G401 (cell line): ENCODE data around the gene IFNGR1. TPM values are rescaled to one million over a fixed set of nuclear protein-coding genes. Genes with fewer than 3 reads are reported as not detected.
"Not testable (repeated sequence)": the region's sequence is repeated elsewhere in the genome, so short reads cannot be mapped to it uniquely, and the experiment has no call there.

Experiments
- DNase-seq: peaks from one replicate; pipeline ENCODE4 v3.0.0-alpha.2; 2015; ENCODE audit warnings: low spot score
- in situ Hi-C: cut with HindIII; loops from 2 replicates; pipeline ENCODE4 v1.10.0; 2016; ENCODE audit warnings: low sequenced_read_pairs, mixed read lengths
- total RNA-seq: library from RNA; depleted of rRNA; stranded (reverse); fragments of >200 nt; shearing (Covaris generic); gene quantifications from 2 replicates; pipeline ENCODE4 v1.2.3, GENCODE V29; 2014; rRNA removed

Gene IFNGR1
- 10.5 and 29.8 TPM in 2 replicates for total RNA-seq

DNA sequence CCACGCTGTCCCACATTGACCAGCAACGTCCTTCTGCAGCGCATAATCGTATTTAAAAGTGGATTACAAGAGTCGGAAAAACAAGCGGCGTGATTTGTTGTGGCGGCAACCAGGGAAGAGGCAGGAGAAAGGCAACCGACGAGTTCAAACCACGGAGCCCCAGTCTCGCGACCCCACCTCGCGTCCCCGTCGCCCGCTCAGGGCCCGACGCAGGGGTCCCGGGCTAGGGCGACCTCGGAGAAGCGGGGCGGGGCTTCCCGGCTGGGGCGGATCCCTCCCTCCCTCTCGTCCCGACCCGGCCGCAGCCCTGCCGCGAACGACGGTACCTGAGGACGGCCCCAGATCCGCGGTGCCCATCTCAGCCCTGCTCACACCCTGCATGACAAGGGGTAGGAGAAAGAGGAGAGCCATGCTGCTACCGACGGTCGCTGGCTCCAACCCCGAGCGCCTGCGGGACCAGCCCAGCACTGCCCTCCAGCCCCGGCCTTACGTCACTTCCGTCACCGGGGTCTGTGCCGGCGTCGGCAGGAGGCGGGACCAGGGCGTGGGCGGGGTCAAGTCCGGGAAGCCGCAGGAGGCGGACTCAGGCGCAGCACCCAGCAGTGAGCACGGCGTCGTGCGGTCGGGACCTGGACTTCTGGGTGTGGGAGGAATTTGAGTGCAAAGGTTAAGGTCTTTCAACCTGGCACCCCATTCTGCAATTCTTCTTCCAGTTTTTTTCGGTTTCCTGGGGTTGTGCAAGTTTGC, at the start of gene IFNGR1:
TSS of gene IFNGR1 (minus strand) at position 469 of the 747 bp plus-strand sequence. CDS start at position 411, 58 bp downstream.
- in situ Hi-C loops: no loop called here
- DNase-seq: peak; percentile 95

DNA sequence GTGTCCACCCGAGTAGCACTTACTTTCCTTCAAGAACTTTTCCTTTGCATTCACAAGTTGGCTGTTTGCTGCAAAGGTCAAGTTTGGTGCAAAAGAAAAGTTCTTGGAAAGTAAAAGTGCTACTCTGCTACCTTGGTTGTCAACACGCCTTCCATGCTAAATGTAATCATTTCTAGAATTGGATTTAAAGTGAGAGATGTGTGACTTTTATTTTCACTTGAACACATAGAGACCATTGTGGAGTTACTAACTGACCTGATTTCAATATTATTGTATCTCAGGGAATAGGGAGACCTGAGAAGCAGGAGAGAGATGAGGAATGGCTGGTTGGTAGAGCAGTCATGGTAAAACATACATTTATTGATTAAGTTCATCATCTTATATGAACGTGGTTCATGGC, 49.7 kb upstream of the IFNGR1 start:
- no peak for DNase-seq
- in situ Hi-C loops: no loop called here

DNA sequence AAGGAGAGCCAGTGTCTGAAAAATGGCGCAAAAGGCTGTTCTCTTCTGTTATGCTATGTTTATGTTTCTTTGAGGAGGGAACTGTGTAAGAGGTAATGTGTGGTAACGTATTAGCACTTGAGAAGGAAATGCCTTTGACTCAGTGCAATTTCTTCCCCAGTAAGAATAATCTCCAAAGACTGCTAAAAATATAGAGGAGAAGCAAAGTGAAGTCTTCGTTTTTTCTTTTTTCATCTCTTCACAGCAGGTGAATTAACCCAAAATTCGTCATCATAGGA, 47.1 kb upstream of the IFNGR1 start:
- in situ Hi-C loops: no loop called here
- DNase-seq: no peak

DNA sequence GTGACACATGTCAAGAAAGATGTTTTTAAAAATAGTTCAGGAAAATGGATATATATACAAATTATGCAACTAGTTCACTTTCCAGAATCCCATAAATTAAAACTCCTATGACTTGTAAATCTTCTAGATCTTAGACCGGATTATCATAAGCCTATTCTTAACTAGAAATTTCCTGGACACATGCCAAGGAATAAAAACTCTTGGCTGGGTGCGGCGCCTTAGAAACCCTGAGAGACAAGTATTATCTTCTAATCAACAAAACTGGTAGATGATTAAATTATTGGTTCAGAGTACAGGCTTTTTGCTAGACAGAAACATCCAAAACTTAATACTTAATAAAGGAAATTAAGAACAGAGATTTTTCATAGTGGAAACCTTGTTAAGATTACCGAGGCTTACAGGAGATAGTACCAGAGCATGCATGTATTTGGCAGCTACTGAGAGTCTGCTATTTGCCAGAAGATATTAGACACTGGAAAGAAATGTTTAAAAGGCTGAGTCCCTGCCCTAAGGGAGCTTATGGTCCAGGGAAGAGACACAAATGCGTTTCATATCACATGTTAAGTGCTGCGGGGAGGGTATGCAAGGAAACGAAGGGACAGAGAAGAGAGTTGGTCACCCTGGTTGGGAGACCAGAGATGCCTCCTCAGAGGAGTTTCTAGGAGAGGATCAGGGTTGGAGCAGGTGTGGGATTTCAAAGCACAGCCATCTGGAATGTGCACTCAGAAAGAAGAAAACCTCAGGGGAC, 46.5 kb upstream of the IFNGR1 start:
- in situ Hi-C loops: no loop called here
- no peak for DNase-seq

DNA sequence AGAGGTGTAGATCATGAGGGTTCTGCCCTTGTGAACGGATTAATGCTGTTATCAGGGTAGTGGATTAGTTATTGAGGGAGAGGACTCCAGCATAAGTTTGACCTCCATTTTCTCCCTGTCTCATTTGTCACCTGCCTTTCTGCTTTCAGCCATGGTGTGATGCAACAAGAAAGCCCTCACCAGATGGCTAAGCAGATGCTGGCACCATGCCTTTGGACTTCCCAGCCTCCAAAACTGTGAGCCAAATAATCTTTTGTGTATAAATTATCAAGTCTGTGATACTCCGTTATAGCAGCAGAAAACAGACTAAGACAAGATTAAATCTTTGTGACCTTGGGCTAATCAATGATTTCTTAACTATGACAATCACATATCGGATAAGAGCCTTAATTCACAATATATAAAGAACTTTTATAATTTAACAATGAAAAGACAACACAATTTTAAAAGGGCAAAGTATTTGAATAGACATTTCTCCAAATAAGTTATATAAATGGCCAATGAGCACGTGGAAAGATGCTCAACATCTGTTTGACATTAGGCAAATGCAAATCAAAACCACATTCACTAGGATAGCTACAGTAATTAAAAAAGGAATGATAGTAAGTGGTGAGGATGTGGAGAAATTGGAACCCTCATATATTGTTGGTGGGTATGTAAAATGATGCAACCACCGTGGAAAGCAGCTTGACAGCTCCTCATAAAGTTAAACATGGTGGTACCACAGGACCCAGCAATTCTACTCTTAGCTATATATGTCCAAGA, 45.3 kb upstream of the IFNGR1 start:
- peak; percentile 7 for DNase-seq
- in situ Hi-C loops: no loop called here

DNA sequence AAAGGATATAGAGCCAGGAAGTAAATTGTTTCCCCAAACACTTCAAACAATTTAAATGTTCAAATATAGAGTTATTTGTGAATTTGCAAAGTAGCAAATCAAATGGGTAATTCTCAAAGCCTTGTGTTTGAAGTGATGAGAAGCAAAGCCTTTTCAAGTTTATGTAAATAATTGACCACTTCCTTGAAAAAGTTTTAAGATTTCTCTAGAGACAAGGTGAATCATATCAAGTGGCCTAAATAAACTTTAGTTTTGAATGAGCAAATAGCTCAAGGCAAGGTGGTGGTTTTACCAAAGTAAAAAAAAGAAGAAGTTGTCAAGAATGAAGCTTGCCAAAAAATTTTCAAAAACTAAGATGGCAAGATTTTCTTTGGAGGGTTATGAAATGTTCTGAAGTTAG, 42.6 kb upstream of the IFNGR1 start:
- in situ Hi-C loops: no loop called here
- no peak for DNase-seq

DNA sequence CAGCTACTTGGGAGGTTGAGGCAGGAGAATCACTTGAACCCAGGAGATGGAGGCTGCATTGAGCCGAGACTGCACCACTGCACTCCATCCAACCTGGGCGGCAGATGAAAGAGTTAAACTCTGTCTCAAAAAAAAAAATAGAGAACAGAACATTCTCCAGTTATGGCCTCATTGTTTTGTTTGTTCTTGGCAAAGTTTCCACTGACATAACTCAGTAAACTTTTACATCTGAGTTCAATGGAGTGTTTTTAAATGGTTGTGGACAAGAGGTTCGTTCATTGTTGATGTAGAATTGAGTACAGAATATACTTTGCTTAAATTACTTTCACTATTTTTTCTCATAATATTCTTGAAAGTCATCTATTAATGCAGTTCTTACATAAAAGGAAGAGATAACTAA, 42.2 kb upstream of the IFNGR1 start:
- DNase-seq: no peak
- in situ Hi-C loops: no loop called here

DNA sequence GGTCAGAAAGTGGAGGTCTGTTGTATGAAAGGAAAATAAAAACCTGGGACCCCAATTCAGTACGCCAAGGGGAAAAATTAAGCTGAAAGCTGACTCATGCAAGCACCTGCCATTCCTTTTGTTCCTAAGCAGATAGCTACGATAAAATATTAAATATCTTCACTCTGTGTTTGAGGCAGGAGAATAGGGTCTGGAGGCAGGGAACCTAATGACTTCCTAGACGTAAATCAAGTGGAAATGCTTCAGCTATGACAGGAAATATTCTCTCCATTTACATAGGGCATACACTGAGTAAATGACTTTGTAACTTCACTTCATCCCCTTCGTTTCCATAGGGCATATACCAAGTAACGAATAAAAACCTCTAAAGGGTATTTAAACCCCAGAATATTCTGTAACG, 41.0 kb upstream of the IFNGR1 start:
- no peak for DNase-seq
- in situ Hi-C loops: no loop called here

DNA sequence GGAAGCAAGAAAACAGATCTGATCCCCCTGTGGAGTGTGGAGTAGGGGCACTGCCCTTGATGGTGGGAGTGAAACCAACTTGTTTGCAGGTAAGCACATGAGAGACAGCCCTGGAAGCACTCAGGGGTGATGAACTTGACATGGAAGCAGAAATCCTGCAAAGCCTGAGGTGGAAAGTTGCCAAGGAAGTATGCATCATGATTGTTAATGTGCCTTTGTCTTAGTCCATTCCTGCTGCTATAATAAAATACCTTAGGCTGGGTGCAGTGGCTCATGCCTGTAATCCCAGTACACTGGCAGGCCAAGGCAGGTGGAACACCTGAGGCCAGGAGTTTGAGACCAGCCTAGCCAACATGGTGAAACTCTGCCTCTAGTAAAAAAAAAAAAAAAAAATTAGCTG, 40.2 kb upstream of the IFNGR1 start:
- in situ Hi-C loops: no loop called here
- DNase-seq: no peak

DNA sequence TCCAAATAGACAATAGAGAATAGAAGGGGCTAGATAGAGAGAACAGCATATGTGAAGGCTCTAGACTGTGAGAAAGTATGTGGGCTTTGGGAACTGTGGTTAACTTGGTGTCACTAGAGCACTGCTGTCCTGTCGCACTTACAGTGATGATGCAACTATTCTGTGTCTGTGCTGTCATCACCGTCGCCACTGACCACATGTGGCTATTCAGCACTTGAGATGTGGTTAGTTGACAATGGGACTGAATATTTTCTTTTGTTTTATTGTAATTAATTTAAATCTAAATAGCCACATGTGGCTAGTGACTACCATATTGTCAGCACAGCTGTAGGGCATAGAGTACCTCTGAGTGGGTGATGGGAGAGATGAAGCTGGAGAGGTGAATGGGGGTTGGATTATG, 39.0 kb upstream of the IFNGR1 start:
- DNase-seq: no peak
- in situ Hi-C loops: no loop called here

DNA sequence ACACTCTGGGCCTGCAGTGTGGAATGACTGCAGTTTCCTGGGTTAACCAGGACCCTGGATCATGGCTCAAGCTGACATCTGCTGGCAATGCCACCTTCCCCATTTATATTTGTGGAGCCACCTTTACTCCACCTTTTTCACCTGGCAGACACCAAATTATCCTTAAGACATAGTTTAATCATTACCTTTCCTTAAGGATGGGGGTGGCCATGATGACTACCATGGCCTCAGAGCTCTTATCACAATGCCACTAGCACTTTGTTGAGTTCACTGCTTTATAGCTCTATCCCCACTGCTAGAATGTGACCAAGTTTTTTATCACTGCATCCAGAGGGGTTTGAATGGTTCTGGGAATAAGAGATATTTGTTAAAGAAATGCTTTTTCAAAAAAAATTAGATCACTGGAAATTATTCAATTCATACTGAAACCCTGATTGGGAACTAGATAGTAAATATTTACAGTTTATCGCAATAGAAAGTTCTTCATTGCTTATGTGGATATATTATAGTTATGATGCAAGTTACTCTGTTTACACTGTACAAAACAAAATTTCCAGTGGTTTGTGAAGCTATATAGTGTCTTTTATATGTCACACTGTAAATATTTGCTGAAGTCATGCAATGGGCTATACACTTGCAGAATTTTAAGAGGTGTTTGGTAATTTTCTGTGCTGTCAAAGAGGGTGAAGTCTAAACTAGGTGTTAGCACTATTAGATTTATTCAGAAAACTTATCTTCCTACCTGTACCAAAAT, 37.3 kb upstream of the IFNGR1 start:
- no peak for DNase-seq
- in situ Hi-C loops: no loop called here

DNA sequence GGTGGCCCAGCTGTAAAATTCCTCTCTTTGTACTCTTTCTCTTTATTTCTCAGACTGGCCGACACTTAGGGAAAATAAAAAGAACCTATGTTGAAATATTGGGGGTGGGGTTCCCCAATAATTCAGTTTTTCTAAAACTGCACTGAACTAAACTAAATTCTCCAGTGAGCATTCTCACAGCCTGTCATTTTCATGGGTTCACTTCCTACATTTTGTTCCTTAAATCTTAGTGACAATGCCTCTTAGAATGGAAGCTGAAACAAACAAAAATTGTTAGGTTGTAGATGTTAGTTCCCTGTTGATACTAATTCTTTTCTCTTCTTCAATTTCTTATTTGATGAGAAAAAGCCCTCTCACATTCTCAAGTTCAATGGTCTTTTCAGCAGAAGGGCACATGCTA, 35.8 kb upstream of the IFNGR1 start:
- DNase-seq: no peak
- in situ Hi-C loops: no loop called here

DNA sequence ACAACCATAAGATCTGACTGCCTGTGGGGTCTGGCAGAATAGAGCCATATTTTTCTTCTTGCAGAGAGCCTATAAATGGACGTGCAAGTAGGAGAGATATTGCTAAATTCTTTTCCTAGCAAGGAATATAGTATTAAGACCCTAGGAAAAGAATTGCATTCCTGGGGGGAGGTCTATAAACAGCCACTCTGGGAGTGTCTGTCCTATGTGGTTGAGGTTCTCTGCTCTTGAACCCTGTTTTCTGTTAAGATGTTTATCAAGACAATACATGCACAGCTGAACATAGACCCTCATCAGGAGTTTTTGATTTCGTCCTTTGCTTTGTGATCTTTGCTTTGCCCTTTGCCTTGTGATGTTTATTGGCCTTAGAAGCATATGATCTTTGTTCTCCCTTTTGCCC, 35.2 kb upstream of the IFNGR1 start:
- DNase-seq, in situ Hi-C loops: not testable (repeated sequence)

DNA sequence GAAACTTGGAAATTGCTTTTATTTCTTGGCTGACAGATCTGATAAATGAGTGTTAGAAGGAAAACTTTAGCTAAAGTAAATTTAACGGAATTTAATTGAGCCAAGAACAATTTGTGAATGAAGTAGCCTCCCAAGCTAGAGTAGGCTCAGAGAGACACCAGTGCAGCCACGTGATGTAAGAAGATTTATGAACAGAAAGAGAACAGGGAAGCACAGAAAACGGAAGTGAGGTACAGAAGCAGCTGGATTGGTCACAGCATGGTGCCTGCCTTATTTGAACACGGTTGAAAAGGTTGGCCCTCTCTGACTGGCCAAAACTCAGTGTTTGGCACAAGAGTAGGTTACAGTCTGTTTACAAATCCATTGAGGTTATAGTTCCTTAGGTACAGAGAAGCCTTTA, 29.5 kb upstream of the IFNGR1 start:
- in situ Hi-C loops: no loop called here
- no peak for DNase-seq

DNA sequence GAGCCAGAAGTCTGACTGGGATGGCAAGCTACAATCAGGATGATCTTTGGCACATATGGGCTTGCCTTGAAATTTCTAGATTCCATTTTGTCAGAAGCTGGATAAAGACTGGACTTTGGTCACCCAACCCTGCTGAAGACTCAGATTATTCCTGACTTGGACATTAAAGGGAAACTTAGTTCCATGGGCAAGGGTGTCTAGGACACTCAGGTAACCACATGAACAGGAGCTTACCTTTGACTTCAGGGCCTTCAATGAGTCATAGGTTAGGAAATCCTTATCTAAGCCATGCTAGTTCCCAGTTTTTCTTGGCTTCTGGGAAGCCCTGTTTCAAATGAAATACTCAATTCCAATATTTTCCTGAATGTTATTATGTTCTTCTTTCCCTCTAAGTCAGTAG, 28.5 kb upstream of the IFNGR1 start:
- no peak for DNase-seq
- in situ Hi-C loops: no loop called here

DNA sequence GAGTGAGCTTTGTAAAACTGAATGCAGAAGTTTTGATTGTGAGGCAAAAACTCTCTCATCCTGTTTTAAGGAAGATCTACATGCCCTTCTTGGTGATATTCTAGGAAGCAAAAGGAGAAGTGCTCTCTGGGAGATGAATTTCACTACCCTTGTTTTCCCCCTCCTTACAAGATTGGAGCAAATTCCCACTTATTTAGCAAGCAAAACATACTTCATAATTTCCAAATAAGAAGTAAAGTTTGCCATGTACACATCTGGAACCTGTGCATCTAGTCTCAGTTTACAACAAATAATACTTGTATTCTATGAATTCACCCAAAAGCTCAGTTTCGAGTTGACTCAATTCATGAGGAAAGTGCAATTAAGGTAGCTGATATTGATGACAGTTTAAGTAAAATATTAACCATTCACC, 27.6 kb upstream of the IFNGR1 start:
- in situ Hi-C loops: no loop called here
- DNase-seq: no peak

DNA sequence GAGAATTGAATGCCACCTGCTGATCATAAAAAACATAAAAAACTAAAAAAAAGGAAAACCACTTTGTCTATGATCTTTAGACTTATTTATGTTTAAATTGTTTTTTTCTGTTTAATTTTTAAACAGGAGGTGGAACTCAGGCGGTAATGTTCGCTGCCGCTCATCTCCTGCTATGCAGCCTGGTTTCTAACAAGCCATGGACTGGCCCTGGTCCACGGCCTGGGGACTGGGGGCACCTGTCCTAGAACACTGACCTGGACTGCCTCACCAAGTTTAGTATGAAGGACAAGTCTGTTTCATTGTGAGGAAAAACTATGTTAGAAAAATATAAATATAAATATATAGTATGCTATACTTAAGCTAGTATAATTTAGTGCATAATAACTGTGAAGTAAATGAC, 27.0 kb upstream of the IFNGR1 start:
- in situ Hi-C loops: no loop called here
- DNase-seq: no peak

DNA sequence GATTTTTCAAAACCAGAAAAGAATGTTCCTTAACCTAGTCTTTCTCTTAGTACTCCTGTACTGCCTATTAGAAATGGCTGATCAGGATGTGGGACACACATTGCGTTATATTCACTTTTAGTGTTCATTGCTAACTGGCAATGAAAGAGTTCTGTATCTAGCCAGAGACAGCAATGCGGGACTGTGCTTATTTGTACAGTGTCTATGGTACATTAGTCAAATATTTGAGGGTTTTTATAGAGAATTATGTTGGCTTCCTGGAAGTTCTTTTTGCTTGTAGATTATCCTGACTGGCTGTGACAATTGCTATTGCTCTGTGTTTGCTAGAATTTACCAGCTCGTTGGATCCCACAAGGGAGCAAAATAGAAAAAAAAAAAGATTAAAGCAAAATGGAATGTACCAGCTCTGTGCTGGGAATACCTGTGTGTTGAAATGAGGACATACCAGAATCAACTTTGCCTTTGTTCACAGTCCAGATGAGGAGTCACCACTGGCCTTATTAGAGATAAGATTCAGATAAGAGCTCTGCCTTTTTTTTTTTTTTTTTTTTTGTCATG, 22.4 kb upstream of the IFNGR1 start:
- in situ Hi-C loops: no loop called here
- no peak for DNase-seq

DNA sequence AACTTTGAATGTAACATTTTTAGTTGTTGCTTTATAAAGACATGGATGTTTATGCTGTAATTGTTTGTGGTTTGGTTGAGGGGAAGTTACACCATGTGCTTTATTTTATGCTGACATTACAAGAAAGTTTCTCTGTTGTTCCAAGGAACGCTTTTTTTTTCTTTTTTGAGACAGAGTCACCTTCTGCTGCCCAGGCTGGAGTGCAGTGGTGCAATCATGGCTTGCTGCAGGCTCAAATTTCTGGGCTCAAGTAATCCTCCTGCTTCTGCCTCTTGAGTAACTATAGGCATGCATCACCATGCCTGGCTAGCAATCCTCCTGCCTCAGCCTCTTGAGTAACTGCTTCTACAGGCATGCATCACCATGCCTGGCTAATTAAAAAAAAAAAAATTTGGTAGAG, 21.0 kb upstream of the IFNGR1 start:
- in situ Hi-C loops: no loop called here
- DNase-seq: no peak
